GM12878 (cell line): ENCODE data around the gene DNAJC17.

Experiments used
- ATF3 ChIP-seq: IDR thresholded peaks from 2 replicates; pipeline ENCODE4 v1.6.1; 2011; ENCODE audit warnings: low read depth, mild to moderate bottlenecking, low read length, moderate library complexity, borderline replicate concordance; ENCODE audit errors: extremely low read depth
- CHD4 ChIP-seq: fragments of 200-600 bp; sonication (generic); IDR thresholded peaks from 2 replicates; pipeline ENCODE4 v1.6.1; 2016; ENCODE audit warnings: mild to moderate bottlenecking
- CREB1 ChIP-seq: IDR thresholded peaks from 2 replicates; pipeline ENCODE4 v1.6.1; 2012; ENCODE audit warnings: low read depth, mild to moderate bottlenecking, inconsistent platforms
- CTCF ChIP-seq, 3 experiments: IDR thresholded peaks in 2 of 3; conservative IDR thresholded peaks in 1 of 3; 2 replicates each; pipeline ENCODE4 v1.5.1; 2011; ENCODE audit warnings: low read depth in 3 of 3, low read length in 3 of 3, mild to moderate bottlenecking in 3 of 3, control low read depth in 2 of 3, moderate library complexity in 2 of 3, inconsistent platforms in 1 of 3, mixed read lengths in 1 of 3; ENCODE audit not compliant: control insufficient read depth in 2 of 3, insufficient read depth in 1 of 3; ENCODE audit errors: extremely low read depth in 1 of 3
- EP300 ChIP-seq, 2 experiments: fragments of 150-350 bp in 1 of 2; IDR thresholded peaks; 2 replicates each; pipeline ENCODE4 v1.6.1; 2011 to 2012; ENCODE audit warnings: low read depth in 2 of 2, low read length in 2 of 2, borderline replicate concordance in 1 of 2, improper control_type of control experiment in 1 of 2, inconsistent platforms in 1 of 2; ENCODE audit not compliant: control insufficient read depth in 1 of 2
- ESRRA ChIP-seq: IDR thresholded peaks from 2 replicates; pipeline ENCODE4 v1.6.1; 2012; ENCODE audit warnings: mild to moderate bottlenecking, low read length, improper control_type of control experiment
- EZH2 ChIP-seq: IDR thresholded peaks from 2 replicates; pipeline ENCODE4 v1.6.1; 2012; ENCODE audit warnings: low read depth, mild to moderate bottlenecking, control low read depth, inconsistent platforms, low read length, borderline replicate concordance; ENCODE audit not compliant: control insufficient read depth
- HDAC2 ChIP-seq: fragments of 200-600 bp; sonication (generic); IDR thresholded peaks from 2 replicates; pipeline ENCODE4 v1.6.1; 2017
- JUND ChIP-seq: IDR thresholded peaks from 2 replicates; pipeline ENCODE4 v1.6.1; 2012; ENCODE audit warnings: low read depth, mild to moderate bottlenecking, low read length, improper control_type of control experiment, moderate library complexity
- POLR2A ChIP-seq: IDR thresholded peaks from 2 replicates; pipeline ENCODE4 v1.6.1; 2011; ENCODE audit warnings: low read depth, mild to moderate bottlenecking, low read length
- RELB ChIP-seq: fragments of 450-650 bp; IDR thresholded peaks from 2 replicates; pipeline ENCODE4 v1.6.1; 2017; ENCODE audit warnings: low read depth, mild to moderate bottlenecking, moderate library complexity
- ZNF24 ChIP-seq: fragments of 450-650 bp; IDR thresholded peaks from 2 replicates; pipeline ENCODE4 v1.6.1; 2017; ENCODE audit warnings: antibody characterized with exemption, mild to moderate bottlenecking
- ZNF274 ChIP-seq: IDR thresholded peaks from one replicate; pipeline ENCODE4 v1.8.0; 2011; ENCODE audit not compliant: insufficient read length, insufficient read depth

GRCh38 chr15:40763801-40764628 is 43.3 kb downstream of the DNAJC17 start, which contains the start of gene GCHFR:
- TF ChIP-seq RELB (no peak), ATF3 (no peak), CTCF (IDR thresholded peaks at IDR 0.05 in 2 of 3, conservative IDR thresholded peaks at IDR 0.05 in 1 of 3; ENCODE audit: control insufficient read depth in 2 of 3, extremely low read depth in 1 of 3, insufficient read depth in 1 of 3, low read depth in 3 of 3, low read length in 3 of 3) (peak; percentile 19 to 40 (median 40); a peak in 4 of 6 replicates), ESRRA (no peak), JUND (no peak), HDAC2 (no peak), ZNF24 (no peak), ZNF274 (no peak), POLR2A (peak; percentile 79), EP300 (IDR thresholded peaks at IDR 0.05; ENCODE audit: borderline replicate concordance in 1 of 2, control insufficient read depth in 1 of 2, low read depth in 2 of 2, low read length in 2 of 2) (no peak), EZH2 (no peak), CREB1 (peak; percentile 69; the same call in 1 of the 2 replicates), CHD4 (no peak)
